K562 (cell line): ENCODE data around the gene EEF2.

Source experiments
- ARID3B ChIP-seq: fragments of 250-450 bp; sonication (Bioruptor Pico); IDR thresholded peaks from 2 replicates; pipeline ENCODE4 v1.4.0; 2020; ENCODE audit warnings: borderline replicate concordance
- BRF2 ChIP-seq: IDR thresholded peaks from 3 replicates; pipeline ENCODE4 v1.6.1; 2011; ENCODE audit warnings: borderline replicate concordance, mild to moderate bottlenecking; ENCODE audit not compliant: insufficient read length, insufficient read depth
- CTCF ChIP-seq, 3 experiments: IDR thresholded peaks in 2 of 3; conservative IDR thresholded peaks in 1 of 3; 2 replicates each; pipeline ENCODE4 v1.5.1; 2011 to 2012; ENCODE audit warnings: low read length in 3 of 3, mild to moderate bottlenecking in 3 of 3, control low read depth in 2 of 3, improper control_type of control experiment in 1 of 3, inconsistent platforms in 1 of 3, low read depth in 1 of 3, mixed read lengths in 1 of 3, moderate library complexity in 1 of 3; ENCODE audit not compliant: insufficient read depth in 2 of 3
- ELK1 ChIP-seq: sonication (generic); formaldehyde crosslinking; IDR thresholded peaks from 2 replicates; pipeline ENCODE4 v1.8.1; 2022; ENCODE audit warnings: missing genetic modification reagents
- HMG20B ChIP-seq: fragments of 250-450 bp; sonication (Bioruptor Pico); IDR thresholded peaks from 2 replicates; pipeline ENCODE4 v1.5.0; 2021; ENCODE audit warnings: mild to moderate bottlenecking
- JUN ChIP-seq, 2 experiments: sonication (generic) in 1 of 2; formaldehyde crosslinking in 1 of 2; IDR thresholded peaks; 2 replicates each; pipeline versions ENCODE4 v1.6.1 to v1.8.0; 2012 to 2022; ENCODE audit warnings: borderline replicate concordance in 2 of 2, mild to moderate bottlenecking in 2 of 2, improper control_type of control experiment in 1 of 2, low read depth in 1 of 2, low read length in 1 of 2, missing genetic modification reagents in 1 of 2
- JUND ChIP-seq, 2 experiments: IDR thresholded peaks; 2 replicates in 1 of 2; 3 replicates in 1 of 2; pipeline ENCODE4 v1.6.1; 2011; ENCODE audit warnings: borderline replicate concordance in 2 of 2, low read depth in 2 of 2, low read length in 2 of 2, improper control_type of control experiment in 1 of 2, missing biosample characterization in 1 of 2, missing genetic modification characterization in 1 of 2, missing genetic modification reagents in 1 of 2
- MCM5 ChIP-seq: fragments of 450-650 bp; IDR thresholded peaks from 2 replicates; pipeline ENCODE4 v1.6.1; 2016; ENCODE audit warnings: low read depth
- NFYB ChIP-seq: IDR thresholded peaks from 2 replicates; pipeline ENCODE4 v1.6.1; 2011; ENCODE audit warnings: mild to moderate bottlenecking, moderate library complexity; ENCODE audit not compliant: insufficient read length; ENCODE audit errors: extremely low read depth
- TCF7L2 ChIP-seq: fragments of 150-350 bp; IDR thresholded peaks from 2 replicates; pipeline ENCODE4 v1.6.1; 2016; ENCODE audit warnings: low read depth, mild to moderate bottlenecking, low read length, moderate library complexity
- USF2 ChIP-seq: sonication (generic); formaldehyde crosslinking; IDR thresholded peaks from 2 replicates; pipeline ENCODE4 v1.5.0; 2020; ENCODE audit warnings: missing genetic modification reagents
- ZNF518B ChIP-seq: fragments of 250-450 bp; sonication (Bioruptor Pico); IDR thresholded peaks from 2 replicates; pipeline ENCODE4 v1.5.0; 2021; ENCODE audit warnings: mild to moderate bottlenecking, moderate library complexity

GRCh38 chr19:3954107-3954506 lies 31.2 kb downstream of the EEF2 start:
- no peak for TF ChIP-seq NFYB
- no peak for TF ChIP-seq CTCF (IDR thresholded peaks at IDR 0.05 in 2 of 3, conservative IDR thresholded peaks at IDR 0.05 in 1 of 3; ENCODE audit: insufficient read depth in 2 of 3, low read depth in 1 of 3, low read length in 3 of 3)
- TF ChIP-seq MCM5: no peak
- no peak for TF ChIP-seq ARID3B (CRISPR knock-in tag)
- no peak for TF ChIP-seq TCF7L2
- no peak for TF ChIP-seq ZNF518B (CRISPR knock-in tag)
- TF ChIP-seq USF2: no peak
- TF ChIP-seq BRF2: no peak
- no peak for TF ChIP-seq HMG20B (CRISPR knock-in tag)
- no peak for TF ChIP-seq ELK1 (CRISPR knock-in tag)
- TF ChIP-seq JUND (IDR thresholded peaks at IDR 0.05; ENCODE audit: borderline replicate concordance, low read depth, low read length): no peak
- no peak for TF ChIP-seq JUND (tag; IDR thresholded peaks at IDR 0.05; ENCODE audit: borderline replicate concordance, low read depth, low read length)
- TF ChIP-seq JUN (IDR thresholded peaks at IDR 0.05; ENCODE audit: borderline replicate concordance, low read depth, low read length): no peak
- TF ChIP-seq JUN (CRISPR knock-in tag; IDR thresholded peaks at IDR 0.05; ENCODE audit: borderline replicate concordance): no peak
